Fibroblast of pulmonary artery (primary cell): Measurements from ENCODE around the gene BEND3.

ENCODE experiments used
- DNase-seq: peaks from one replicate; pipeline ENCODE4 v3.0.0-alpha.2; 2010; ENCODE audit warnings: low read depth
- H3K4me3 ChIP-seq: replicated peaks from 2 replicates; pipeline ENCODE4 v1.5.1; 2011; ENCODE audit warnings: low read depth, mild to moderate bottlenecking, control low read depth, low read length, moderate library complexity
- TF ChIP-seq, protein P1 (sequence below): IDR thresholded peaks from 2 replicates; pipeline ENCODE4 v1.5.1; 2011; ENCODE audit warnings: mild to moderate bottlenecking, control low read depth, low read length, inconsistent platforms; ENCODE audit errors: missing control alignments

The BEND3 gene

DNA sequence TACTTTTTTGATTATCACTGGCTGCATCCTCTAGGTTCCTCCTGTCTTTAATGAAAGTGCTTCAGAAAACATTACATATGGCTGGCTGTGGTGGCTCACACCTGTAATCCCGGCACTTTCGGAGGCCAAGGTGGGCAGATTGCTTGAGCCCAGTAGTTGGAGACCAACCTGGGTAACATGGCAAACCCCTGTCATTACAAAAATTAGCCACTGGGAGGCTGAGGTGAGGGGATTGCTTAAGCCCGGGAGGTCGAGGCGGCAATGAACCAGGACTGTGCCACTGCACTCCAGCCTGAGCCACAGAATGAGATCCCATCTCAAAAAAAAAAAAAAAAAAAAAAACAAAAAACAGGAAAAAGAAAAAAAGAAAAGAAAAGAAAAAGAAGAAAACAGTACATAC, 35.3 kb downstream of the BEND3 start:
- TF ChIP-seq, protein P1, sequence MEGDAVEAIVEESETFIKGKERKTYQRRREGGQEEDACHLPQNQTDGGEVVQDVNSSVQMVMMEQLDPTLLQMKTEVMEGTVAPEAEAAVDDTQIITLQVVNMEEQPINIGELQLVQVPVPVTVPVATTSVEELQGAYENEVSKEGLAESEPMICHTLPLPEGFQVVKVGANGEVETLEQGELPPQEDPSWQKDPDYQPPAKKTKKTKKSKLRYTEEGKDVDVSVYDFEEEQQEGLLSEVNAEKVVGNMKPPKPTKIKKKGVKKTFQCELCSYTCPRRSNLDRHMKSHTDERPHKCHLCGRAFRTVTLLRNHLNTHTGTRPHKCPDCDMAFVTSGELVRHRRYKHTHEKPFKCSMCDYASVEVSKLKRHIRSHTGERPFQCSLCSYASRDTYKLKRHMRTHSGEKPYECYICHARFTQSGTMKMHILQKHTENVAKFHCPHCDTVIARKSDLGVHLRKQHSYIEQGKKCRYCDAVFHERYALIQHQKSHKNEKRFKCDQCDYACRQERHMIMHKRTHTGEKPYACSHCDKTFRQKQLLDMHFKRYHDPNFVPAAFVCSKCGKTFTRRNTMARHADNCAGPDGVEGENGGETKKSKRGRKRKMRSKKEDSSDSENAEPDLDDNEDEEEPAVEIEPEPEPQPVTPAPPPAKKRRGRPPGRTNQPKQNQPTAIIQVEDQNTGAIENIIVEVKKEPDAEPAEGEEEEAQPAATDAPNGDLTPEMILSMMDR = peak; percentile 27
- H3K4me3 ChIP-seq = no peak overlapping the region
- DNase-seq = no peak

DNA sequence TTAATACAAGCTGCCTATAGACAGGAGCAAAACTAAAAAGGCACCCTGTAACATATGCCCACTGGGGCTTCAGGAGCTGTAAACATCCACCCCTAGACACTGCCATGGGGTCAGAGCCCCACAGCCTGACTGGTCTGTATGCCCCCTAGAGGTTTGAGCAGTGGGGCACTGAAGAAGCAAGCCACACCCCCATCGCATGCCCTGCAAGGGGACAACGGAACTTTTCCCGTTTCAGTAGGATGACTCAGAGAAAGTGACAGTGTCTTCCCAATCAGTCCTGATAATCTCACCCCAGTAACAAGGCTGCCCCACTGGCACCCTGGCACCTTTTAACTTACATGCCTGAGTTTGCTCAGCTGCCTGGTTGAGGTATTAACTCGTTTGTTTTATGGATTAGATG, 35.9 kb downstream of the BEND3 start:
- DNase-seq = no peak
- no peak overlapping the region for H3K4me3 ChIP-seq
- TF ChIP-seq, protein P1 = no peak

DNA sequence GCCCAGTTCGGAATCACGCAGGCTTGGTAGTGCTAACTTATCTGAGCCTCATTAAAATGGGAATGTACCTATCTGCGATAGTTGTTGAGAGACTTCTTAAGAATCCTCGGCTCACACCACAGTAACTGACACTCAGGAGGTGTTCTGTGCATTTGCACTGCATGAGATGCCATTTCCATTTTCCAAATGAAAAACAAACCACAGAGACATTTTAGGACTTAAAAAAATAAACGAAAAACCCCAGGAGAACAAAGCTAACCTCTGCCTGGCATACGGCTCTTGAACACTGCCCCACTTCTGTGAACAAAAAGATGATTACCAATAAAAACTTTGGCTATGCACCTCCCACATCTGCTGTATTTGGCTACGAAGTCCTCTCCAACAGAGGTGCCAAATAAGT, 37.6 kb downstream of the BEND3 start:
- DNase-seq = no peak
- TF ChIP-seq, protein P1 = no peak
- H3K4me3 ChIP-seq = no peak overlapping the region

DNA sequence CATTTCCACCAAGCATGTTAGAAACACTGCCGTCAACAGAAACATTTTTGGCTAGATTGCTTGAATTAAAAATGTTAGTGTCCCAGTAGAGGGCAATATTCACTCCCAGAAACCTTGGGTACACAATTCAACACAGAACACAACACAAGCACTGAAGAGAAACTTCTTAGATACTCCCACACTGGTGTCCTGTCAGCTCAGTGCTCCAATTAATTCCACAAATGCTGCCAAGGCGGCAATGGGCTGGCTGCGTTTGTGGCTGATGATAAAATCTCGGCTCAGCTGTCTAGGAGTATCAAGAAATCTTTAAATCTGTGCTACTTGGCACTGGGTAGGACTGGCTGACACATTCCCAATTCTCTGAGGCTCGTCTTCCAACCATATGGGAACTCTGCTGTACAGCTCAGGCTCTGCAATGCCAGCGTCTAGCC, 39.3 kb downstream of the BEND3 start:
- TF ChIP-seq, protein P1 = peak; percentile 34
- H3K4me3 ChIP-seq = no peak overlapping the region
- DNase-seq = peak; percentile 56

DNA sequence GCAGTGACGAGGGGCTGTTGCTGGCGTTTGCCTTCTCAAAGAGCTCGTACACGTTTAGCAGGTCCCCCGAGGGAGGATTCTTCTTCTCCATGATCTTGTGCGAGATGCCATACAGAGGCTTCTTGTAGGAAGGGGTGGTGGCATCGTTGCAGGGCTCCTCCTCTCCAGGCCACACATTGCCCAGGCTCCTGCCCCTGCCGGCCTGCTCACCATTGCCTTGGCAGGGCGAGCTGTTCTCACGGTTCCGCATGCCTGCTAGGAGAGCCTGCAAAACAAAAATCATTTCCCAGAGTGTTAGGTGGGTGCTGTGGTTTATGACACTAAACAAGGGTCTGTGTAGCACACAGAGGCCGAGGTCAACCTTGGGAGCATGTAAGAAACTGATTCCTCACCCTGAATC, 44.6 kb downstream of the BEND3 start:
- no peak for DNase-seq
- TF ChIP-seq, protein P1 = no peak
- H3K4me3 ChIP-seq = no peak overlapping the region

DNA sequence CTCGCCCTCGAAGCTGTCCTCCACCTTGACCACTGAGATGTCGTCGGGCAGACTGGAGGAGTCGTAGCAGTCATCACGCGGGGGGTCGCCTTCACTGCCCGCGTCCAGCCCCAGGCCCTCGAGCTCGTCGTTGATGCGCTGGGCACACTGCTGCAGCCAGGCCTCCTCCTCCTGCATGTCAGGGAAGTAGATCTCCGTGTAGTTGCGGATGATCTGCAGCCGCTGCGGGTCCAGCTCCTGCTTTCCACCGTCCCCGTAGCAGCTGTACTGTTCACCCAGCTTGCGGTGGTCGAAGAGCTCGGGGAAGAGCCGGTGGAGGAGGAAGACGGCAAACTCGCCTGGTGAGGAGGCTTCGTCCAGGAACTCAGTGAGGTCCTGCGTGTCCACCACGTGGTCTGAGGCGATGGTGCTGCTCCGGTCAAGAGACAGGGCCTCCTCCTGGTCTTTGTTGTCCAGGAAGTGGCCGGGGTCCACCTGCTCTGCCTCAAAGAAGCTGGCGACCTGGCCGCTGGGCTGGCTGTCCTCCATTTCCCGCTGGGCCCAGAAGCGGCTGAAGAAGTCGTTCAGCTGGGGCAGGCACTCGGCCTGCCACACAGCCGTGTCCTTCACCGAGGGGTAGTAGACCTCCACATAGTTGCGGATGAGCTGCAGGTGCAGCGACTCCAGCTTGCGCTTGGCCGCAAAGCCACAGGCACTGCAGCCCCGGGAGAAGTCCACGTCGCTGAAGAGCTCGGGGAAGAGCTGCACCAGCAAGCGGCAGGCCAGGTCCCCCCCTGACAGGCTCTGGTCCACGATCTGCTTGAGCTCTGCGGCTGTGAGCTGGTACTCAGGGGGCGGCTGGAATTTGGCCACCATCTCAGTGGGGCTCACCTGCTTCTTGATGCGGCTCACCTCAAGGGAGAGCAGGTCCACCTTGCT, 45.4 kb downstream of the BEND3 start:
- TF ChIP-seq, protein P1 = no peak
- no peak overlapping the region for H3K4me3 ChIP-seq
- DNase-seq = no peak
